ENCODE results near the gene U2SURP. TPM values are rescaled to one million over a fixed set of nuclear protein-coding genes. Genes with fewer than 3 reads are reported as not detected.

The U2SURP gene
- total RNA-seq = 125 TPM

DNA sequence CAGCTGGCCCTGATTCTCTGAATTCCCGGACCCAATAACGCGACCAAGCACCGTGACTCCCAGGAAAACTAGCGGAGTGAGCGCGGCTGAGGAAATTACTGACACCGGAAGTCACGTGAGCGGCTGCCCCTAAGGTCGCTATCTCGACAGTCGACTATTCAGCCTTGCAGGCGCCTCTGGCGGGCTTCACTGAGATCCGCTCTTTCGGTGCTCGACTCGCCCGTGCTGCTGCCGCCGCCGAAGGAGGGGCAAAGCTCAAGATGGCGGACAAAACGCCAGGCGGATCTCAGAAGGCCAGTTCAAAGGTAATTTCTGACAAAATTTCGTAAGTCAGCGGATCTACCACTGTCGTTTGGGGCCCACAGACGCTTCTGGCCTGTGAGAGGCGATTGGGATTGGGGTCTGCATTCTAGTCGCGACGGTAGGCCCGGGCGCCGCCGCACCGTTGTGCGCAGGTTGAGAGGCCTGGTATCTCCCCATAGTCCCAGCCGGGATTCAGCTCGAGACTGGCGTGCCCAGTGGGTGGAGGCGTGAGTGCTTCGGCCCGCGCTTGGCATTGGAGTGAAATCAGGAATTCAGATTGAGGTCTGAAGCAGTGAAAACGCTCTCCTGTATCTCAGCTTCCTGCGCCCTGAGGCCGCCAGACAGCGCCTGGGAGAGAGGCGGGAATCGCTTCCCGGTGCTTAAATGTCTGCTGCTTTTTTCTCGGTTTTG, at the start of gene U2SURP:
U2SURP (plus strand) TSS at position 202 of the 714 bp plus-strand sequence; CDS start at position 261, 59 bp downstream.
- peak; percentile 96 for DNase-seq (ENCODE audit: low spot score)

DNA sequence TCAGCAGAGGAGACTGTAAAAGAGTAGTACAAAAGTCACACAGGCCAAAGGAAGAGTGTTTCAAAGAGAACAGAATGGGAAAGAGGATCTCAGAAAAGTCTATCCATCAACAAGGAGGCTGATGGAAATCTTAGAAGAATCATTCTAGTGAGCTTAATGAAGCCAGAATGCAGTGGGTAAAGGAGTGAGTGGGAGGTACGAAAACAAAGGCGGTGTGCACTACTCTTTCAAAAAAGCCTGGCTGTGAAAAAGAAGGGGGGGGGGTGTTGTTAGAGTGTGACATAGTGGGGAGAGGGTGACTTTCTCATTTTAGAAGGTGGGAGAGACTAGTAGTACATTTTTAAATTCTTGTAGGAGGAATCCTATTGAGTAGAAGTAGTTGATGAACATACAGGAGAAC, 49.6 kb upstream of the U2SURP start:
- DNase-seq (ENCODE audit: low spot score) = no peak

DNA sequence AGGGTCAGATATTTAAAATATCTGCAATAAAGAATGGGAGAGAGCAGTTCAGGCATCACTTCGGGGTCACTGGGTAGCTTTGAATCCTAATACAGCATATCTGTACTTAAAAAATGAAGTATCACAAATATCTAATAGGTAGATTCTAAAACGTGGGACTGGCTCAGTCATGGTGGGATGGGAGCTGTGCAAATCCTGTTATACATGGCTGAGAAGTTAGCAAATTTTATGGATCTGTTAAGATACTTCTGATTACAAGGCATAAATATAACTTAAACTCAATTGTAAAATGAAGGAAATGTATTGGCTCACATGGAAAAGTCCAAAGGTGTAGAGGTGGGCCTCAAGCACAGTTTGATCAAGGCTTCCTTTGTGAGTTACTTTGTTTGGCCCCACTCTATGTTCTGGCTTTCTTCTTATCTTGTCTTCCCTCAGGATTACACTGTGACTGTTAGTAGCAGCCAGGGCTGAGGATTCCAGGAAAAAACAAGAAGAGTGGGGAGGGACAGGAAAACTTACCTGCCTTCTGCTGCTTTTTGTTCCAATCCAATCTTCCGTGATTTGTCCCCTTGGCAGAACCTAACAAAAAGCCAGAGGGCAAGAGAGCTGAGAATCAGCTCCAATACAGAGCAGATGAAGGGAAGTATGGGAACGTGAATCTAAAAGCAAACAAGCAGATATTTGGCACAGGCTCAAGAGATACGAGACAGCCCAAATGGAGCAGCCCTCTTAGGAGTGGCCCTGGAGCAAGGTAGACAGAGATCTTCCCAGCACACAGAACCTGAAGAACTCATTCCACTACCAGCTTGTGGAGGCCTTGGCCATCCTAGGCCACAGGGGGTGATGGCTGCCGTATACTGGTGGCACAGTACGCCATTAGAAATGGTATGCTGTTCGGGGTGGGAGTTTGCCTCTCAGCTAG, 48.8 kb upstream of the U2SURP start:
- DNase-seq (ENCODE audit: low spot score) = no peak

DNA sequence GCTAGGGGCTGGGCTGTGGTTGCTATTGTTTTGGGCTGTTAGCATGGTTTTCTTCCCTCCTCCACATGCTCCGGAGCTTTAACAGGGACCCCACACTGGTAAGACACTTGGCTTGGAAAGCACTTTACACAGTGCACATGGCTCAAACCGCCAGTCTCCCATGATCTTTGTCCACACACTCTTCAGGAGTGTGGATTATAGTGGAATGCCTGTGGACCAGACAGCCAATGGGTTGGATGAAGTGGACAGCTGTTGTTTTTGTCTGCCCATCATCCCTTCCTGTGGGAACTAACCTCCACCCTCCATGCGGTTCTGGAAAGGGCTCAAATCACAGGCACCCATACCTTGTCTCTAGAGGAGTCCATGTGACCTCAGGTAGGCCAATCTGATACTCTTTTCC, 47.9 kb upstream of the U2SURP start:
- DNase-seq (ENCODE audit: low spot score) = no peak

DNA sequence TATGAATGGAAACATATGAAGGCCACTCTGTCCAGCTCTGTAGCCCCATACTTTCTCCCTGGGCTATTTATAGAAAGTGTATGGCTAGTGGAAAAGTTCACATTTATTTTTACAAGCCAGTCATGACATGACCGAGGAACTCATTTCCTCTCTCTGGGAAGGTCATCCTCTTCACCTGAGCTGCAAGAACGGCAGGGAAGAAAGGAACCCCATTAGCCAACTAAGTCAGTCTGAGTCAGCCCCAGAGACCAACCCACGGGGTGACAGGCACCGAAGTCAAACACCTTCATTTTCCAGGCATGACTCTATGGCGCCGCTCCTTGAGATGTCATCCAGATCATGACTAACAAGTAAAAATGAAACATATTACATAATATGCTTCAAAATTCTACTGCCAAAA, 42.7 kb upstream of the U2SURP start:
- DNase-seq (ENCODE audit: low spot score) = no peak

DNA sequence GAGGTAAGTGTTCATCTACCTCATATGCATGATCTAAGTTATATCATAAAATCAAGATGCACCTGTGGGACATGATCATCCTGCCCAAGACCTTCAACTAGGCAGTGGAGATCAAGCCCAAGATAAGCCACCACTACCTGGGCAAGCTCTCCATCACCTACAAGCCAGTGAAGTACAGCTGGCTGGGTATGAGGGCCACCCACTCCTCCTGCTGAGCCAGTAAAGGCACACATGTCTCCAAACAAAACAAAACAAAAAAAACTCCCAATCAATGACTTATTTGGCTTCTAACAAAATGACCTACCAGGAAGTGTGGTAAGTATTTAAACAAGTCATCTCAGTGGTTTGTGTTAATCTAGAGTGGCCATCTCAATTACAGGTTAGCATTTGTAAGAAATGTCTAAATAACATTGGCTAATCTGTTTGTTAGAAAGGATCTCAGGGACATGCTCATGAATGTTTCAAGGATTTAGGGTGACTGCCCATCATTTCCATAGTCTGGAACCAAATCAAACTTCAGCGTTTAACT, 41.0 kb upstream of the U2SURP start:
- no peak for DNase-seq (ENCODE audit: low spot score)

DNA sequence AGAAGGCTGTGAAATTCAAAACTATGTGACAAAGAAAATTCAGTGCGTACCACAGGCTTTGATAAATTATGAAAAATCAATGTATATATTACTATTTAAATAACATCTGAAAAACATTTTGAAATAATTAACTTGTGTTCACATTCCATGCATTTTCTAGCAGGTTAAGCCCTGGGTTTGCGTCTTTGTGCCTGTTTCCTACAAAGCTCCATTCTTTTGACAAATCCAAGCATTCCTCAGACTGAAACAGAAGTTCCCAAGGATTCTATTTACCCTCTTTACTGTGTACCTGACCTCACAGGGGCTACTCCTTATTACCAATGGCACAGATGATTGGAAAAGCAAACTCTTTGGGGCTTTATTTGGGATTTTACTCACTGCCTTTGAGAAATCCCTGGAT, 39.8 kb upstream of the U2SURP start:
- DNase-seq (ENCODE audit: low spot score) = no peak

DNA sequence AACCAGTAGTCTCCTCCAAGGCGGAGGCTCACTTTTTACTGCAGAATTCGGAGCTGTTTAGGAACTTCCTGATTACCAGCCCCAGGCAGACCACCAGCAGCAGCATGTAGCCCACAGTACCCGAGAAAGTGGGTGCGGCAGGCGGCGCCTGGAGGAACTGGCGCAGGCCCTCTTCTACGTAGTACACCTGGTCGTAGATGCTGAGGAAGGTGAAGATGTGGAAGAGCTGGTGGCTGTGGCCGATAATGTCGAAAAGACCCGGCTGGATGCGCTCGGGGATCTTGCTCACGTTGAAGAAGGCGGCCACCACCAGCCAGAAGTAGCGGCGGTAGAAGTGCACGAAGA, 39.2 kb upstream of the U2SURP start:
- DNase-seq (ENCODE audit: low spot score) = no peak

DNA sequence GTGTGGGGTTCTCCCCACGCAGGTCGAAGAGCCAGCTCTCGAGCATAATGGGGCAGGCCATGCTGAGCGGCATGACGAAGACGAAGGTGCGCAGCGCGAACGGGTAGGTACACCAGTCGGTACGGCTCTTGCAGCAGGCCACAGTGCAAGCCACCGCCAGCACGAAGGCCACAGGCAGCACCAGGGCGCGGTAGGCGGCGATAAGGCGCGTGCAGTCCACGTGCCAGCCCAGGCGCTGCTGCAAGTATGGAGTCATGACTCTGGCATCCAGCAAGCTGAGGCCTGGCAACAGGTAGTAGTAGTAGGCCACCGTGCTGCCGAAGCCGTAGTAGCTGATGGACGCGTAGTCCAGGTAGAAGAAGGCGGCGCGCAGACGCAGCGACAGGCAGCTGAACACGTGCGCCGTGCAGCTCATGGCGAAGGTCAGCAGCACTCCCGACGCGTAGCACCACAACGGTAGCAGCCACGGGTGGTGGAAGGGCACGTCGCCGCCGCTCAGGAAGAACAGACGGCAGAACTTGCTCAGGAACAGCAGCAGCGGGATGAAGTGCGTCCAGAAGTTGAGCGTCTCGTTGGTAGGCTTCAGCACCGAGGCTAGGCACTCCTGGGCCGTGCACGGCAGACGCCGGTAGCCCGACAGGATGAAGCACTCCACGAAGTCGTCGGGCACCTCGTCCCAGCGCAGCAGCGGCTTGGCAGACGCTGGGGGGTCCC, 38.7 kb upstream of the U2SURP start:
- DNase-seq (ENCODE audit: low spot score) = no peak

DNA sequence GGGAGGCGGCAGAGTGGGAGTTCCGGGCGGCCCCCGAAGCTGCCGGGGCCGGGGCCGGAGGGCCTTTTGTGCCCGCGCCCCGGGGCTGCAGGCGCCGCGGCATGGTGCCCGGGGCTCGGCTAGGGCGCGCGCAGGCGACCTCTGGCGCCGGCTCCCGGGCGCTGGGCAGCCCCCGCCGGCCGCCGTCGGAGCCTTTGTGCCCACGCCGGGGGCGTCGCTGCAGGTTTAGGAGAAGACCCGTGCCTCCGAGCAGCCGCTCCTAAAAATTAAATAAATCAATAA, 38.2 kb upstream of the U2SURP start:
- DNase-seq (ENCODE audit: low spot score) = no peak

DNA sequence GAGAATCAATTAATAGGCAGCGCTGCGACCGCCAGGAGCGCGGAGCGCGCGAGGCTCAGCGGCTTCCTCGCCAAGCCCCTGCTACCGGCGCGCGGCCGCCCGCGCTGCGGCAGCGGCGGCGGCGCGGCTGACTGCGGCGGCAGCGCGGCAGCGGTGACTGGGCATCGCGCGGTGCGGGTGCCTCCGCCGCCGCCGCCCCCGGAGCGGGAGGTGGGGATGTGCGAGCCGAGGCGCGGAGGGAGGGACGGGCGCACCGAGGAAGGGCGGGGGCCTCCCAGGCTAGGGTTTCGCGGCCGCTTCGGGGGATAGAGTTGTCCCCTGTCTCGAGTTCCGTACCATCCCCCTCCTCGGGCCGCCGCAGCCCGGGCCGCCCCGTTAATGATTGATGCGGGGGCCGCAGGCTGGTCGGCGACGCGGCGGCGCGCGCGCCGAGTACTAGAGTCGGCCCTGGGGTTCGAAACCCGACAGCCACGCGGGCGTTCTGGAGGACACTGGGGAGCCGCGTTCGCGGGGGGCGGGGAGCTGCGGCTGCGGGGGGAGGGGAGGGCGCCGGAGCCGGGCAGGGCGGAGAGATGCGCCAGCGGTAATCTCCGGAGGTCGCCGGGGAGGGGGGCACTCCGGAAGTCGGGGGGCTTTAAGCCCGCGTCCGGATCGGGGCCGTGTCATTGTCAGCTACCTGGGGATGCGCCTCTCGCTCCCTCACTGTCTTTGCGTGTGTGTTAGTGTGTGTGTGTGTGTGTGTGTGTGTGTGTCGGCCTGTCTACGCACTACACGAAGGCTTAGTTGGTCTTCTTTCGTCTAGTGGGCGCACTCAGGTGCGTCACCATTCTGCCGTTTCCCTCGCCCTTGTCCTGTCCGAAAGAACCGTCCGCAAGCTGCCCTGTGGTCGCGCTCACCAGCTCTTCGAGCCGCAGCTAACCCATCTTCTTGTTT, 37.6 kb upstream of the U2SURP start, which contains the start of gene PAQR9:
PAQR9 (minus strand) TSS at position 159 of the 933 bp plus-strand sequence. CDS start 338 bp downstream, outside the sequence.
- no peak for DNase-seq (ENCODE audit: low spot score)

DNA sequence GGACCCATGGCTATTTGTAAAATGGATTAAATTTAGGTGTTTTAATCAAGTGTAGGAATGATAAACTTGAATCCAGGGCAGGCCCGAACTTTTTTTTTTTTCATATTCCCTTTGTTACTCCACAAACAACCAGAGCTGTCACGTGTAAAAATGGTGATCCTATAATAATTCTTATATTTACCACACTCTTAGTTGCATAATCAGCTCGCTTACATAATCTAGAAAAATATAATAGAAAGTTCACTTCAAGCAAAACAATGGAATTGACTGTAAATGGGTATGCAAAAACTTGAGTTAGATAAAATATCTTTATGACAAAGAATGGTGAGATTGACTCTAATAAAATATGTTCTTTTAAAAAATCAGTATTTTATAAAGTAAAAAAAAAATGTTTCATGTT, 35.8 kb upstream of the U2SURP start:
- DNase-seq (ENCODE audit: low spot score) = no peak

DNA sequence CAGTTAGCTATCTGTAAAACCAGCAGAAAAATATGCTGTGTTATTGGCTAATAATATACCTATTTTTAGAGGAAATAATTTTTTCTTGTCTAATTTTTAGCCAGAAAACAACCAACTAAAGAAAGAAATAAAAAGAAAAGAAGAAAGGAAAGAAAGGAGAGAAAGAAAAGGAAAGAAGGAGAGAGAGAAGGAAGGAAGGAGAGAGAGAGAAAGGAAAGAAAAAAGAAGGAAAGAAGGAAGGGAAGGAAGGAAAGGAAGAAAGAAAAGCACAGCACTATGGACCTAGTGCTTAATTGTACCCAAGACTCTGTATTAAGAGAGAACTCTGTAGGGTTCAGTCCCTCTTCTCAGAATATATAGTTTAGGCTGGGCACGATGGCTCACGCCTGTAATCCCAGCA, 34.6 kb upstream of the U2SURP start:
- DNase-seq (ENCODE audit: low spot score) = no peak

DNA sequence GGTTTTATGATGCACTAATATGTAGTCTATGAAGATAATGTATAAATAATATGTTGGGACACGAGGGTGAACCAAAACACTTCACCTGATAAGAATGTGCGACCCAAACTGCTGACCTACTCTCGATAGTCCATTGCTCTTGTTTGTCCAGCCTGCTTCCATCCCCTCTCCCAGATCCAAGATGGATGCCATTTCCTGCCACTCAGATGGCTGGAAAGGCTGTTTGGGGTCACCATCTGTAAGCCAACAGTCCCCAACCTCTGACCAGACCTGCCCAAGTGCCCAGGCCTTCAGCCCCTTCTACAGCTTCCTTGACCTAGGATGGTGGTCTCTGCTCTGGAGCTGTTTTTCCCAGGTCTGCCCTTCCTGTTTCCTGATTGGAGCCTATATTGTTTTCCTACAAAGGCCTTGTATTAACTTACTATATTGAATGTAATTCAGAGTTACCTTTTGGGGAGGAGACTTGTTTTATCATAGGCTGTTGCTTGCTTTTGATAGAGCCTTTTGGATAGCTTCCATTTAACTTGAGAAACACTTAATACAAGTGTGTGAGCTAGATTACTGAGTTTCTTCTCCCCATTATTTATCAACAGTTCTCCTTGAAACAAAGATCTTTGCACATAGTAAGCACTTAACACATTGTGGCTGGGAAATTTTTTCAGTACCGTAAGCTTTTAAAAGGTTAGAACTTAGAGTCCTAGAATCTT, 32.9 kb upstream of the U2SURP start:
- DNase-seq (ENCODE audit: low spot score) = no peak

DNA sequence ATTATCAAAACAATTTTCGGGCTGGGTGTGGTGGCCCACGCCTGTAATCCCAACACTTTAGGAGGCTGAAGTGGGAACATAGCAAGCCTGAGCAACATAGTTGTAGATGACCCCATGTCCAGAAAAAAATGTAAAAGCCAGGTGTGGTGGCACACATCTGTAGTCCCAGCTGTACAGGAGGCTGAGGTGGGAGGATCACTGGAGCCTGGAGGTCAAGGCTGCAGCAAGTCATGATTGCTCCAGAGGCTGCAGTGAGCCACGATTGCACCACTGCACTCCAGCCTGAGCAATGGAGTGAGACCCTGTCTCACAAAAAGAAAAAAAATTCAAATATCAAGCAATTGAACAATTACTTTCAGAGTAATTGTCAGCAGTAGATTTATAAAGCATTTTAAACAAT, 29.9 kb upstream of the U2SURP start:
- no peak for DNase-seq (ENCODE audit: low spot score)

DNA sequence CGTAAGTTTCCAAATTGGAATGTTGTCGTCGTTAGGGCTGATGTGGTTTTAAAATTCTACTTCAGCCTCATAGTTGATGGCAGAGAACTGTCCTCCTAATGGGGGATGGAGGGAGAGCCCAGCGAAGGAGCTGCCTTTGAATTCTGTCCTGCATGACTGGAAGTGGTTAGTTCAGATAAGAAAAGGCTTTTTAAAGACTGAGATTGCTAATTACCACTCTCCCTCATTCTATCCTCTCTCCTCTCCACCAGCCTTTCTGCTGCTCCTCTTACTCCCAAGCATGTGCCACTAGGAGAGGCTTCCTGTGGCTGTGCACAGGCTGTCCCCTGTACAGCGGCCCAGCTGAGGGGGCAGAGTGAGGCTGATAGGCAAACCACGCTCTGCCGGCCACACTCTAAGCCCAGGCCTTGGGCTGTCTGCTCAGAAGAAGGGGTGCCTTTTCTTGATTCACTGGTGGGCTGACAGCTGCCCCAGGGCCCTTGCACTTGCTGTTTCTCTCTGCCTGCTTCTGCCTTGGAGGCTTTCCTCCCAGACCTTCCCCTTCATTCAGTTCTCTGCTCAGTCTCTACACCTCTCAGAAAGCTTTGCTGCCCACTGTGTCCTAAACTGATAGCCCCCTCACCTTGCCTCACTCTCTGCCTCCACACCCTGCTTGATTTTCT, 29.1 kb upstream of the U2SURP start:
- no peak for DNase-seq (ENCODE audit: low spot score)

DNA sequence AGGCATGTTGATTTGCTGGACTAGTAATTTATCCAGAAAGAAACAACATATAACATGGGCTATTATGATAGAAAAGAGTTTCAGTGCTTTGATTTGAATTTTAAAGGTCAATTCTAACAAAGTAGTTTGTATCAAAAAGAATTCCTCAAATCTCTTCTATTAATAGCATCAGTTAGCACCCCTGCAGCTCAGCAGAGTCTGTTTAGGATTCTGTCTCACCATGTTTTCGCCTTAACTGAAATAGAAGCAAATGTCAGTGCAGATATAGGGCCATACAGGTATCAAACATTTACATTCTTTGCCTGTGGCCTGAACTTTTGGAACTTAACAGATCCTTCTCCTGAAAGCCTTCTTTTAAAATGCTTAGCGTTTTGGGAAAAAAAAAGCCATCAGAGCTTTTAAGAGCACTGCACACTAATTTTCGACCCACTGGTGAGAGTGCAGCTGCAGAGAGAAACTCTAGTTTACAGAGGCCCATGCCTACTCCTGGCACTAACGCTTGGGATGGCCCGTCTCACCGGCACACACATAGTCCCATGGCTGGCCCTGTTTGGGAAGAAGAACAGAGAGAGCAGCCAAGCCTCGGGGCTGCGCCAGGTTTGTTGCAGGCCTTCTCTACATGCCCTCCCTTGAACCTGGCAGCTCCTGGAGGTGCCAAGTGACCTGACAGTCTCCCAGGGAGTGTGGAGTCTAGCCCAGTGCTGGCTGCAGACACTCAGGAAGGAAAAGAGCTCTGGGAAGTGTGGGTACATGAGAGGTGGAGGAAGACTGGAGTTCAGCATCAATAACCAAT, 28.0 kb upstream of the U2SURP start:
- no peak for DNase-seq (ENCODE audit: low spot score)

DNA sequence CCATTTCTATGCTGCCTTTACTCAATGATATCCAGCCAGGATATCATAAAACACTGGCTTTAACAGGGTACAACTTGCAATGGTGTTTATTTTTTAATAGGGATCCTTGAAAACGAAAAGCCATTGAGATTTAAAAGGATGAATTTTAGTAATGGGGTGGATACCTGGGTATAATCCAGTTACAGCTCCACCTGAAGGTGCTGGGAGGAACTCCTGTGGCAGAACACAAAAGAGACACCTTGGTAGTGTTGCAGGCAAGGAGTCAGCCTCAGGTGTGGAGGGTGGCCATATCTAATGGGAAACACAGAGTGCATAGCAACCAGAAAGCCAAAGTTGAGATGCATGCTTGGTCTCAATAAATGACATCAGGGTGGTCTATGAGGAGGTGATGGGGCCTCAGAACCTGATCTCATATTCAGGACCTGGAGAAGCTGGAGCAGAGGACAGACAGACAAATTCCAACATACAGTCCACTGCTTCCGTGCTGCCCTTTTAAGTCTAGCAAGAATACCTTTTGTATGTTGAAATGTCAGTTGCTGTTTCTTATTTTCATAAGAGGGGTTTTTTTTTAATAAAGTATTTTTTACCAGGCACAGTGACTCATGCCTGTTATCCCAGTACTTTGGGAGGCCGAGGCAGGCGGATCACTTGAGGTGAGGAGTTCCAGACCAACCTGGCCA, 25.9 kb upstream of the U2SURP start:
- DNase-seq (ENCODE audit: low spot score) = no peak
